Neural progenitor cell (in vitro differentiated cells): ENCODE results near the gene ZNF664. TPM values are rescaled to one million over a fixed set of nuclear protein-coding genes. Genes with fewer than 3 reads are reported as not detected.

ENCODE experiments used
- DNase-seq: peaks from one replicate; pipeline ENCODE4 v3.0.0-alpha.2; 2016; ENCODE audit warnings: low spot score
- H2AFZ ChIP-seq: fragments of 200-600 bp; sonication (generic); replicated peaks from 2 replicates; pipeline ENCODE4 v1.6.1; 2016; ENCODE audit warnings: antibody characterized with exemption
- H3F3A ChIP-seq: fragments of 200-600 bp; sonication (generic); 2 replicates; pipeline ENCODE4 v1.6.1; 2016; ENCODE audit warnings: antibody characterized with exemption, low read depth
- H3K27ac ChIP-seq: fragments of 200-600 bp; sonication (generic); 2 replicates; pipeline ENCODE4 v1.5.1; 2016; ENCODE audit warnings: mild to moderate bottlenecking
- H3K27me3 ChIP-seq: fragments of 200-600 bp; sonication (generic); 2 replicates; pipeline ENCODE4 v1.6.1; 2016; ENCODE audit warnings: mild to moderate bottlenecking, moderate library complexity
- H3K36me3 ChIP-seq: fragments of 200-600 bp; sonication (generic); 2 replicates; pipeline ENCODE4 v1.5.1; 2016
- H3K4me1 ChIP-seq: fragments of 200-600 bp; sonication (generic); 2 replicates; pipeline ENCODE4 v1.6.1; 2016; ENCODE audit warnings: mixed run types
- H3K4me2 ChIP-seq: fragments of 200-600 bp; sonication (generic); 2 replicates; pipeline ENCODE4 v1.6.1; 2016
- H3K4me3 ChIP-seq: fragments of 200-600 bp; sonication (generic); 2 replicates; pipeline ENCODE4 v1.5.1; 2016
- H3K79me2 ChIP-seq: fragments of 200-600 bp; sonication (generic); 2 replicates; pipeline ENCODE4 v1.6.1; 2016; ENCODE audit warnings: low read depth
- H3K9ac ChIP-seq: fragments of 200-600 bp; sonication (generic); 2 replicates; pipeline ENCODE4 v1.6.1; 2016
- H3K9me3 ChIP-seq: fragments of 200-600 bp; sonication (generic); 2 replicates; pipeline ENCODE4 v1.5.1; 2016; ENCODE audit warnings: low read depth
- H4K20me1 ChIP-seq: fragments of 200-600 bp; sonication (generic); 2 replicates; pipeline ENCODE4 v1.6.1; 2016; ENCODE audit warnings: low read depth
- H3K27ac Mint-ChIP-seq: 3 replicates; pipeline ENCODE4 v1.8.0; 2021; ENCODE audit warnings: mixed read lengths
- H3K27me3 Mint-ChIP-seq: 2 replicates; pipeline ENCODE4 v1.8.0; 2022; ENCODE audit warnings: low read depth, mild to moderate bottlenecking, inconsistent platforms, moderate library complexity, mixed read lengths; ENCODE audit not compliant: insufficient read depth
- H3K36me3 Mint-ChIP-seq: 3 replicates; pipeline ENCODE4 v1.8.0; 2021; ENCODE audit warnings: mixed read lengths
- H3K4me1 Mint-ChIP-seq: 3 replicates; pipeline ENCODE4 v1.8.0; 2021; ENCODE audit warnings: mixed read lengths
- H3K4me3 Mint-ChIP-seq: 3 replicates; pipeline ENCODE4 v1.8.0; 2021; ENCODE audit warnings: mild to moderate bottlenecking, moderate library complexity, mixed read lengths
- H3K9me3 Mint-ChIP-seq: 3 replicates; pipeline ENCODE4 v1.8.0; 2020; ENCODE audit warnings: mixed read lengths
- EZH2 ChIP-seq: fragments of 200-600 bp; sonication (generic); IDR thresholded peaks from 2 replicates; pipeline ENCODE4 v1.6.1; 2017; ENCODE audit warnings: antibody characterized with exemption, mild to moderate bottlenecking, moderate library complexity
- EZH2phosphoT487 ChIP-seq: fragments of 200-600 bp; sonication (generic); IDR thresholded peaks from 2 replicates; pipeline ENCODE4 v1.6.1; 2017; ENCODE audit warnings: antibody characterized with exemption
- total RNA-seq: library from RNA; depleted of rRNA; stranded (reverse); fragments of >200 nt; gene quantifications from 2 replicates; pipeline ENCODE4 v1.2.3, GENCODE V29; 2015; ENCODE audit warnings: low replicate concordance
- TF ChIP-seq, protein P1 (sequence below): fragments of 200-600 bp; sonication (generic); IDR thresholded peaks from 2 replicates; pipeline ENCODE4 v1.5.1; 2017; ENCODE audit warnings: antibody characterized with exemption, mild to moderate bottlenecking

The ZNF664 gene
- total RNA-seq, 1 donor from 2014 or later = 172 TPM

- no peaks in the 10 kb centered on the region for H3K4me1 Mint-ChIP-seq
- no peak overlapping the region for H3K27ac Mint-ChIP-seq
- Histone ChIP-seq H3K4me2 (no peak overlapping the region), H3K4me3 (no peak overlapping the region), H3K9me3 (no peaks in the 10 kb centered on the region), H3K9ac (no peak overlapping the region), H3K79me2 (no peaks in the 10 kb centered on the region), H3F3A (no peaks in the 10 kb centered on the region), H3K36me3 (no peaks in the 10 kb centered on the region), H4K20me1 (peaks cover 3% of the 10 kb centered on the region), H2AFZ (no peak overlapping the region), H3K27me3 (peaks cover 26% of the 10 kb centered on the region), H3K27ac (no peak overlapping the region), H3K4me1 (no peaks in the 10 kb centered on the region)
- H3K36me3 Mint-ChIP-seq = peaks cover 17% of the 10 kb centered on the region
- peaks cover 6% of the 10 kb centered on the region for H3K9me3 Mint-ChIP-seq
- peaks cover 5% of the 10 kb centered on the region for H3K27me3 Mint-ChIP-seq
- TF ChIP-seq EZH2phosphoT487 (no peak), EZH2 (no peak)
- TF ChIP-seq, protein P1, sequence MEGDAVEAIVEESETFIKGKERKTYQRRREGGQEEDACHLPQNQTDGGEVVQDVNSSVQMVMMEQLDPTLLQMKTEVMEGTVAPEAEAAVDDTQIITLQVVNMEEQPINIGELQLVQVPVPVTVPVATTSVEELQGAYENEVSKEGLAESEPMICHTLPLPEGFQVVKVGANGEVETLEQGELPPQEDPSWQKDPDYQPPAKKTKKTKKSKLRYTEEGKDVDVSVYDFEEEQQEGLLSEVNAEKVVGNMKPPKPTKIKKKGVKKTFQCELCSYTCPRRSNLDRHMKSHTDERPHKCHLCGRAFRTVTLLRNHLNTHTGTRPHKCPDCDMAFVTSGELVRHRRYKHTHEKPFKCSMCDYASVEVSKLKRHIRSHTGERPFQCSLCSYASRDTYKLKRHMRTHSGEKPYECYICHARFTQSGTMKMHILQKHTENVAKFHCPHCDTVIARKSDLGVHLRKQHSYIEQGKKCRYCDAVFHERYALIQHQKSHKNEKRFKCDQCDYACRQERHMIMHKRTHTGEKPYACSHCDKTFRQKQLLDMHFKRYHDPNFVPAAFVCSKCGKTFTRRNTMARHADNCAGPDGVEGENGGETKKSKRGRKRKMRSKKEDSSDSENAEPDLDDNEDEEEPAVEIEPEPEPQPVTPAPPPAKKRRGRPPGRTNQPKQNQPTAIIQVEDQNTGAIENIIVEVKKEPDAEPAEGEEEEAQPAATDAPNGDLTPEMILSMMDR = no peak
- H3K4me3 Mint-ChIP-seq = no peak overlapping the region
- DNase-seq = no peak
Measured at GRCh38 chr12:123934829-123935228, 38.2 kb upstream of the ZNF664 start.

DNA sequence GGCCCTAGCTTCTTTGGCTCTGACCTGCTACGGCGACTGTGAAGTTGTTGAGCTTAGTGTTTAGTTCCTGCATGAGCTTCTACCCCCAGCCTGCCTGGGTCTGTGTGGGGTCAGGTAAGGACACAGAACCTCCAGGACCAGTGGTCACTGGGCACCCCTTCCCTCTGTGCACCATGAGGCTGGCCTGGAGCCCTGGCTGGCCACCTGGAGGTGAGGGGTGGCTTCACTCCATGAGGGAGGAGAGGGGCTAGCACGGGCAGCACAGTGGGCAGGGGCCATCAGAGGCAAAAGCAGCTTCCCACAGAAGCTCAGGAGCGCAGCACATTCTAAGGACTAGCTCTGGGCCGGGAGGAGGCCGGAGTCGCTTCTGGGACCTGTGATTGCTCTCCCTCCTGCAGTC is 37.1 kb upstream of the ZNF664 start:
- H3K9me3 Mint-ChIP-seq = peaks cover 6% of the 10 kb centered on the region
- H3K27ac Mint-ChIP-seq = no peak overlapping the region
- Histone ChIP-seq H3K27ac (no peak overlapping the region), H2AFZ (no peak overlapping the region), H3K4me1 (no peaks in the 10 kb centered on the region), H3K9ac (no peak overlapping the region), H3K9me3 (no peaks in the 10 kb centered on the region), H4K20me1 (peaks cover 3% of the 10 kb centered on the region), H3K79me2 (no peaks in the 10 kb centered on the region), H3K4me2 (no peak overlapping the region), H3K36me3 (no peaks in the 10 kb centered on the region), H3K27me3 (peaks cover 16% of the 10 kb centered on the region), H3K4me3 (no peak overlapping the region), H3F3A (no peaks in the 10 kb centered on the region)
- H3K4me3 Mint-ChIP-seq = no peak overlapping the region
- H3K4me1 Mint-ChIP-seq = no peaks in the 10 kb centered on the region
- TF ChIP-seq EZH2phosphoT487 (no peak), EZH2 (no peak)
- TF ChIP-seq, protein P1 = no peak
- H3K27me3 Mint-ChIP-seq = peaks cover 5% of the 10 kb centered on the region
- DNase-seq = no peak
- peaks cover 21% of the 10 kb centered on the region for H3K36me3 Mint-ChIP-seq

GRCh38 chr12:123936471-123936870 is 36.5 kb upstream of the ZNF664 start:
- no peaks in the 10 kb centered on the region for H3K4me1 ChIP-seq
- no peaks in the 10 kb centered on the region for H3K9me3 ChIP-seq
- no peaks in the 10 kb centered on the region for H3K79me2 ChIP-seq
- no peak overlapping the region for H3K4me3 ChIP-seq
- H3K9ac ChIP-seq = no peak overlapping the region
- no peaks in the 10 kb centered on the region for H3F3A ChIP-seq
- DNase-seq = no peak
- peaks cover 11% of the 10 kb centered on the region for H3K27me3 ChIP-seq
- H4K20me1 ChIP-seq = peaks cover 3% of the 10 kb centered on the region
- Mint-ChIP-seq H3K4me3 (no peak overlapping the region), H3K4me1 (no peaks in the 10 kb centered on the region), H3K27ac (no peak overlapping the region), H3K36me3 (peaks cover 22% of the 10 kb centered on the region), H3K9me3 (peaks cover 5% of the 10 kb centered on the region), H3K27me3 (peaks cover 5% of the 10 kb centered on the region)
- TF ChIP-seq, protein P1 = no peak
- no peak for TF ChIP-seq EZH2phosphoT487
- no peak for TF ChIP-seq EZH2
- H3K4me2 ChIP-seq = no peak overlapping the region
- no peaks in the 10 kb centered on the region for H3K36me3 ChIP-seq
- no peak overlapping the region for H2AFZ ChIP-seq
- no peak overlapping the region for H3K27ac ChIP-seq
